ENCODE results near the gene ECT2. TPM values are rescaled to one million over a fixed set of nuclear protein-coding genes. Genes with fewer than 3 reads are reported as not detected.
"Not testable (repeated sequence)": the region's sequence is repeated elsewhere in the genome, so short reads cannot be mapped to it uniquely, and the experiment has no call there.

The ECT2 gene
- total RNA-seq, 1 donor from 2014 or later = 20.5 TPM

- no peak for TF ChIP-seq CTCF (IDR thresholded peaks at IDR 0.05; ENCODE audit: insufficient read depth, low read length, poor library complexity, severe bottlenecking)
- H3K36me3 ChIP-seq (ENCODE audit: control insufficient read depth, insufficient read depth, low read length) = no peaks in the 10 kb centered on the region
- DNase-seq (ENCODE audit: low read depth) = no peak
- H3K4me3 ChIP-seq (ENCODE audit: low read depth, low read length) = no peak overlapping the region
- H3K27me3 ChIP-seq (ENCODE audit: control insufficient read depth, insufficient read depth, low read length) = no peaks in the 10 kb centered on the region
Measured at GRCh38 chr3:172814738-172815137, 64.2 kb downstream of the ECT2 start.

GRCh38 chr3:172815857-172816256 is 65.3 kb downstream of the ECT2 start:
- TF ChIP-seq CTCF (IDR thresholded peaks at IDR 0.05; ENCODE audit: insufficient read depth, low read length, poor library complexity, severe bottlenecking) = no peak

GRCh38 chr3:172816281-172816680 is 65.8 kb downstream of the ECT2 start:
- Histone ChIP-seq H3K36me3 (ENCODE audit: control insufficient read depth, insufficient read depth, low read length) (no peaks in the 10 kb centered on the region), H3K4me3 (ENCODE audit: low read depth, low read length) (no peak overlapping the region), H3K27me3 (ENCODE audit: control insufficient read depth, insufficient read depth, low read length) (no peaks in the 10 kb centered on the region)
- DNase-seq (ENCODE audit: low read depth) = no peak
- no peak for TF ChIP-seq CTCF (IDR thresholded peaks at IDR 0.05; ENCODE audit: insufficient read depth, low read length, poor library complexity, severe bottlenecking)

More at GRCh38 chr3:172815857-172816256, 65.3 kb downstream of the ECT2 start:
- no peak overlapping the region for H3K4me3 ChIP-seq (ENCODE audit: low read depth, low read length)
- DNase-seq (ENCODE audit: low read depth) = no peak
- H3K36me3 ChIP-seq (ENCODE audit: control insufficient read depth, insufficient read depth, low read length) = no peaks in the 10 kb centered on the region
- H3K27me3 ChIP-seq (ENCODE audit: control insufficient read depth, insufficient read depth, low read length) = no peaks in the 10 kb centered on the region

- no peaks in the 10 kb centered on the region for H3K36me3 ChIP-seq (ENCODE audit: control insufficient read depth, insufficient read depth, low read length)
- no peak overlapping the region for H3K4me3 ChIP-seq (ENCODE audit: low read depth, low read length)
- H3K27me3 ChIP-seq (ENCODE audit: control insufficient read depth, insufficient read depth, low read length) = no peaks in the 10 kb centered on the region
- TF ChIP-seq CTCF (IDR thresholded peaks at IDR 0.05; ENCODE audit: insufficient read depth, low read length, poor library complexity, severe bottlenecking) = no peak
- no peak for DNase-seq (ENCODE audit: low read depth)
Measured at GRCh38 chr3:172816968-172817367, 66.4 kb downstream of the ECT2 start.

GRCh38 chr3:172820492-172820891 is 70.0 kb downstream of the ECT2 start:
- DNase-seq (ENCODE audit: low read depth) = no peak
- Histone ChIP-seq H3K4me3 (ENCODE audit: low read depth, low read length) (no peak overlapping the region), H3K27me3 (ENCODE audit: control insufficient read depth, insufficient read depth, low read length) (no peaks in the 10 kb centered on the region), H3K36me3 (ENCODE audit: control insufficient read depth, insufficient read depth, low read length) (no peaks in the 10 kb centered on the region)
- no peak for TF ChIP-seq CTCF (IDR thresholded peaks at IDR 0.05; ENCODE audit: insufficient read depth, low read length, poor library complexity, severe bottlenecking)

GRCh38 chr3:172824229-172824628 is 73.7 kb downstream of the ECT2 start:
- no peak overlapping the region for H3K4me3 ChIP-seq (ENCODE audit: low read depth, low read length)
- no peak for TF ChIP-seq CTCF (IDR thresholded peaks at IDR 0.05; ENCODE audit: insufficient read depth, low read length, poor library complexity, severe bottlenecking)
- DNase-seq (ENCODE audit: low read depth) = no peak
- no peaks in the 10 kb centered on the region for H3K27me3 ChIP-seq (ENCODE audit: control insufficient read depth, insufficient read depth, low read length)
- no peaks in the 10 kb centered on the region for H3K36me3 ChIP-seq (ENCODE audit: control insufficient read depth, insufficient read depth, low read length)

GRCh38 chr3:172827231-172827630 is 76.7 kb downstream of the ECT2 start:
- not testable (repeated sequence) for H3K36me3 ChIP-seq (ENCODE audit: control insufficient read depth, insufficient read depth, low read length); DNase-seq (ENCODE audit: low read depth); H3K4me3 ChIP-seq (ENCODE audit: low read depth, low read length); H3K27me3 ChIP-seq (ENCODE audit: control insufficient read depth, insufficient read depth, low read length)
